MM.1S (cell line): ENCODE measurements around the gene GORAB.

Experiments used
- EZH2phosphoT487 ChIP-seq: fragments of 300-600 bp; sonication (generic); IDR thresholded peaks from 2 replicates; pipeline ENCODE4 v1.6.1; 2018; ENCODE audit warnings: antibody characterized with exemption, low read length
- TF ChIP-seq, protein P1 (sequence below): fragments of 300-600 bp; sonication (generic); IDR thresholded peaks from 2 replicates; pipeline ENCODE4 v1.5.1; 2016; ENCODE audit warnings: antibody characterized with exemption, low read length, mixed read lengths

GRCh38 chr1:170567214-170567613, 35.2 kb downstream of the GORAB start:
- TF ChIP-seq, protein P1, sequence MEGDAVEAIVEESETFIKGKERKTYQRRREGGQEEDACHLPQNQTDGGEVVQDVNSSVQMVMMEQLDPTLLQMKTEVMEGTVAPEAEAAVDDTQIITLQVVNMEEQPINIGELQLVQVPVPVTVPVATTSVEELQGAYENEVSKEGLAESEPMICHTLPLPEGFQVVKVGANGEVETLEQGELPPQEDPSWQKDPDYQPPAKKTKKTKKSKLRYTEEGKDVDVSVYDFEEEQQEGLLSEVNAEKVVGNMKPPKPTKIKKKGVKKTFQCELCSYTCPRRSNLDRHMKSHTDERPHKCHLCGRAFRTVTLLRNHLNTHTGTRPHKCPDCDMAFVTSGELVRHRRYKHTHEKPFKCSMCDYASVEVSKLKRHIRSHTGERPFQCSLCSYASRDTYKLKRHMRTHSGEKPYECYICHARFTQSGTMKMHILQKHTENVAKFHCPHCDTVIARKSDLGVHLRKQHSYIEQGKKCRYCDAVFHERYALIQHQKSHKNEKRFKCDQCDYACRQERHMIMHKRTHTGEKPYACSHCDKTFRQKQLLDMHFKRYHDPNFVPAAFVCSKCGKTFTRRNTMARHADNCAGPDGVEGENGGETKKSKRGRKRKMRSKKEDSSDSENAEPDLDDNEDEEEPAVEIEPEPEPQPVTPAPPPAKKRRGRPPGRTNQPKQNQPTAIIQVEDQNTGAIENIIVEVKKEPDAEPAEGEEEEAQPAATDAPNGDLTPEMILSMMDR: no peak
- no peak for TF ChIP-seq EZH2phosphoT487
